ENCODE measurements around the gene UVRAG. TPM values are rescaled to one million over a fixed set of nuclear protein-coding genes. Genes with fewer than 3 reads are reported as not detected.

Gene UVRAG
- total and polyA plus RNA-seq, 4 donors = 4.4 to 15.1 (median 10.0) TPM

DNA sequence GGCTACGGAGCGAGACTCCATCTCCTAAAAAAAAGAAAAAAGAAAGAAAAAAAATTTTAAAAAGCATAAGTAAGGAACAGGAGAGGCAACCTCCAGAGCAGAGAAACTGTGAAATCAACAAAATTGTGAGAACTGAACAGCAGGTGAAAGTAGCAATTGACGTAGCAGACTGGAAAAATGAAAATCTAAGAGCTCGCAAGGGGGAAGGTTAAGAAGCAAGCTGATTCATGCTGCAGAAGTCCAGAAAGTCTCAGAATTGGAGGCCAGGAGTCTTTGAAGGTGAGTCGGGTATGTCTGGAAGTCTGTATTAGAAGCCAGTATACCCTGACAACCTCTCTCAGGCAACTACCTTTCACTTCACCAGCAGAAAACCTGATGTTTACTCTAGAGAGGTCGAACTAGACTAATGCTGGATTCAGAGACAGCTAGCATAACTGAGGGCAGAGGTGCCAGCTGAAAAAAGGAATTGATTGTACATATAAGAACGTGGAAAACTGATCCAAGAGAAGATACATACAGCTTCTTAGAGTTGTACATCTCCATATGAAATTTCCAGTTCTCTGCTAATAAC lies 229.8 kb downstream of the UVRAG start:
- Histone ChIP-seq H3K9me3 (ENCODE audit: control insufficient read depth in 4 of 4, low read length in 3 of 4) (no peaks in the 10 kb centered on the region), H3K4me1 (ENCODE audit: control insufficient read depth in 4 of 4, insufficient read depth in 4 of 4, low read length in 3 of 4) (no peaks in the 10 kb centered on the region), H3K27me3 (ENCODE audit: control insufficient read depth in 4 of 4, insufficient read depth in 4 of 4, low read length in 3 of 4) (no peaks in the 10 kb centered on the region), H3K4me3 (ENCODE audit: low read depth in 1 of 3, low read length in 3 of 3) (no peak overlapping the region), H3K9ac (ENCODE audit: low read depth in 1 of 2, low read length in 2 of 2) (no peak overlapping the region), H3K36me3 (ENCODE audit: control insufficient read depth in 4 of 4, insufficient read depth in 3 of 4, low read depth in 1 of 4, low read length in 3 of 4) (no peaks in the 10 kb centered on the region), H3K27ac (ENCODE audit: low read depth in 1 of 2, low read length in 2 of 2) (no peak overlapping the region)
- no peak for DNase-seq (ENCODE audit: low spot score)
- TF ChIP-seq SP1 (IDR thresholded peaks at IDR 0.05) (no peak), FOXA2 (IDR thresholded peaks at IDR 0.05) (no peak), NR2F2 (IDR thresholded peaks at IDR 0.05) (no peak), JUND (IDR thresholded peaks at IDR 0.05) (no peak), YY1 (IDR thresholded peaks at IDR 0.05) (no peak), ATF3 (IDR thresholded peaks at IDR 0.05) (no peak), HNF4G (IDR thresholded peaks at IDR 0.05) (no peak), RAD21 (IDR thresholded peaks at IDR 0.05) (no peak), REST (IDR thresholded peaks at IDR 0.05) (no peak)
- TF ChIP-seq, protein P1, sequence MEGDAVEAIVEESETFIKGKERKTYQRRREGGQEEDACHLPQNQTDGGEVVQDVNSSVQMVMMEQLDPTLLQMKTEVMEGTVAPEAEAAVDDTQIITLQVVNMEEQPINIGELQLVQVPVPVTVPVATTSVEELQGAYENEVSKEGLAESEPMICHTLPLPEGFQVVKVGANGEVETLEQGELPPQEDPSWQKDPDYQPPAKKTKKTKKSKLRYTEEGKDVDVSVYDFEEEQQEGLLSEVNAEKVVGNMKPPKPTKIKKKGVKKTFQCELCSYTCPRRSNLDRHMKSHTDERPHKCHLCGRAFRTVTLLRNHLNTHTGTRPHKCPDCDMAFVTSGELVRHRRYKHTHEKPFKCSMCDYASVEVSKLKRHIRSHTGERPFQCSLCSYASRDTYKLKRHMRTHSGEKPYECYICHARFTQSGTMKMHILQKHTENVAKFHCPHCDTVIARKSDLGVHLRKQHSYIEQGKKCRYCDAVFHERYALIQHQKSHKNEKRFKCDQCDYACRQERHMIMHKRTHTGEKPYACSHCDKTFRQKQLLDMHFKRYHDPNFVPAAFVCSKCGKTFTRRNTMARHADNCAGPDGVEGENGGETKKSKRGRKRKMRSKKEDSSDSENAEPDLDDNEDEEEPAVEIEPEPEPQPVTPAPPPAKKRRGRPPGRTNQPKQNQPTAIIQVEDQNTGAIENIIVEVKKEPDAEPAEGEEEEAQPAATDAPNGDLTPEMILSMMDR (IDR thresholded peaks at IDR 0.05; ENCODE audit: low read depth, low read length, missing input control) = no peak
- WGBS = 85% methylated on average over 7 of the region's 7 CpGs

DNA sequence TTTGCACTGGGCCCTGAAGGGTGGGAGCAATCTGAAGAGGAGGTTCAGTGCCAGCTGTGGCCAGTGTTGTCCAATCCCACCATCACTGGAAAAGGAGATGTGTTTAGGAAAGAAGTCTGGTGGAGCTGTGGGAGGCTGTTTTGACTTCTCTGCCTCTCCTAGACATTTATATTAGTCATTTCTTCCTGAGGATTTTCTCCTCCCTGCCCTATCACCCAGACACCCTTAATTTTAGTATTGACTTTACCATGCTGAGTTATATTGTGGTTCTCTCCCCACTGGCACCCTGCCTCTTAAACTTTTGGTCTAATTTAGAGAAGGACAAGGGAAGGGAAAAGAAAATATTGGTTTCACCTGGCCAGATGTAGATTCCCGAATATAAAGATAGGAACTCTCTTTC lies 232.2 kb downstream of the UVRAG start:
- Histone ChIP-seq H3K4me3 (ENCODE audit: low read depth in 1 of 3, low read length in 3 of 3) (no peak overlapping the region), H3K27ac (ENCODE audit: low read depth in 1 of 2, low read length in 2 of 2) (no peak overlapping the region), H3K9me3 (ENCODE audit: control insufficient read depth in 4 of 4, low read length in 3 of 4) (no peaks in the 10 kb centered on the region), H3K4me1 (ENCODE audit: control insufficient read depth in 4 of 4, insufficient read depth in 4 of 4, low read length in 3 of 4) (no peaks in the 10 kb centered on the region), H3K27me3 (ENCODE audit: control insufficient read depth in 4 of 4, insufficient read depth in 4 of 4, low read length in 3 of 4) (no peaks in the 10 kb centered on the region), H3K36me3 (ENCODE audit: control insufficient read depth in 4 of 4, insufficient read depth in 3 of 4, low read depth in 1 of 4, low read length in 3 of 4) (no peaks in the 10 kb centered on the region), H3K9ac (ENCODE audit: low read depth in 1 of 2, low read length in 2 of 2) (no peak overlapping the region)
- DNase-seq (ENCODE audit: low spot score) = no peak
- WGBS = 95% methylated on average over 1 of the region's 1 CpG
- TF ChIP-seq FOXA1 (IDR thresholded peaks at IDR 0.05) = no peak
- no peak for TF ChIP-seq RAD21 (IDR thresholded peaks at IDR 0.05)
- no peak for TF ChIP-seq HNF4A (conservative IDR thresholded peaks at IDR 0.05)
- no peak for TF ChIP-seq TAF1 (conservative IDR thresholded peaks at IDR 0.05)
- no peak for TF ChIP-seq EGR1 (IDR thresholded peaks at IDR 0.05; ENCODE audit: low read depth in 2 of 2)
- TF ChIP-seq YY1 (IDR thresholded peaks at IDR 0.05) = no peak
- no peak for TF ChIP-seq RXRA (IDR thresholded peaks at IDR 0.05)
- no peak for TF ChIP-seq ATF3 (IDR thresholded peaks at IDR 0.05)
- TF ChIP-seq, protein P1 (IDR thresholded peaks at IDR 0.05; ENCODE audit: low read depth, low read length, missing input control) = no peak
- TF ChIP-seq, protein P2, sequence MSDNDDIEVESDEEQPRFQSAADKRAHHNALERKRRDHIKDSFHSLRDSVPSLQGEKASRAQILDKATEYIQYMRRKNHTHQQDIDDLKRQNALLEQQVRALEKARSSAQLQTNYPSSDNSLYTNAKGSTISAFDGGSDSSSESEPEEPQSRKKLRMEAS (IDR thresholded peaks at IDR 0.05) = no peak
- TF ChIP-seq FOXA2 (IDR thresholded peaks at IDR 0.05) = no peak
- no peak for TF ChIP-seq SP1 (IDR thresholded peaks at IDR 0.05)
